Nephron (organoid): ENCODE results near the gene LMTK2.

Experiments
- H3K27ac Mint-ChIP-seq, 3 experiments: 2 replicates each; pipeline ENCODE4 v1.8.0; 2020; ENCODE audit warnings: mixed read lengths in 3 of 3, mild to moderate bottlenecking in 2 of 3, moderate library complexity in 1 of 3
- H3K27me3 Mint-ChIP-seq: 2 replicates; pipeline ENCODE4 v1.8.0; 2021; ENCODE audit warnings: low read depth, mild to moderate bottlenecking, moderate library complexity, mixed read lengths
- H3K36me3 Mint-ChIP-seq: 2 replicates; pipeline ENCODE4 v1.8.0; 2020; ENCODE audit warnings: low read depth, mixed read lengths
- H3K4me1 Mint-ChIP-seq: 2 replicates; pipeline ENCODE4 v1.8.0; 2020; ENCODE audit warnings: mixed read lengths
- H3K4me3 Mint-ChIP-seq, 3 experiments: 2 replicates each; pipeline ENCODE4 v1.8.0; 2020; ENCODE audit warnings: mild to moderate bottlenecking in 3 of 3, mixed read lengths in 3 of 3, moderate library complexity in 2 of 3
- H3K9me3 Mint-ChIP-seq: 2 replicates; pipeline ENCODE4 v1.8.0; 2020; ENCODE audit warnings: mixed read lengths
- TF ChIP-seq, protein P1 (sequence below), 3 experiments: fragments of 200-600 bp; sonication (generic); IDR thresholded peaks; one replicate each; pipeline ENCODE4 v1.5.0; 2021; ENCODE audit warnings: antibody characterized with exemption in 3 of 3; ENCODE audit not compliant: unreplicated experiment in 3 of 3

Gene LMTK2

DNA sequence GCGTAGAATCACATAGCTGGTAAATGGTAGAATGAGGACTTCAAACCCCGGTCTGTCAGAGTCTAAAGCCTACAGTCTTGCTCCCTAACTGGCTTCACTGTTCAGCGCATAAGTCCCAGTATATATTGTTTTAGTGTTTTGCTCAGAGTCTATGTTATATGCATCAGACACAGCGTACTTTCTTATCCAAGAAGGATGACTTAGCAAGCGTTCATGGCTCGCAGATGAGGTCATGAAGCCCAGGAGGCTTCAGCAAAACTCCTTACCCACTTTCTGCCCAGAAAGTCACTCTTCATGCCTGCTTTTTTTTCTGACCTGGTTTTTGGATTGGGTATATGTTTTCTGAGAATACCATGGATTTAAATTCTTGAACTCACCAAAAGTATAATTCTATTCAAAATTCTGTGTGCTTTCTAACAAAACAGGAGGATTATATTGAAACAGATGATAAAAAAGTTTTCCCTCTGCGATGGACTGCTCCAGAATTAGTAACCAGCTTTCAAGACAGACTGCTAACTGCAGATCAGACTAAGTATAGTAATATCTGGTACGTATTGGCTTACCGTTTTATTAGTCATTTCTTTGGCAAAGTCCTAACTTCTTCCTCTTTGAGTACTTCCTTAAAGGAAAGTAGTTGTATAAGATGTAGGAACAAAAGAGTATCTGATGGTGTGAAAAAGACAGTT lies 79.9 kb downstream of the LMTK2 start:
- Mint-ChIP-seq H3K27ac (no peak overlapping the region), H3K27me3 (no peaks in the 10 kb centered on the region), H3K4me3 (no peak overlapping the region), H3K9me3 (peaks cover 13% of the 10 kb centered on the region), H3K4me1 (no peaks in the 10 kb centered on the region), H3K36me3 (peaks cover 64% of the 10 kb centered on the region)
- TF ChIP-seq, protein P1, sequence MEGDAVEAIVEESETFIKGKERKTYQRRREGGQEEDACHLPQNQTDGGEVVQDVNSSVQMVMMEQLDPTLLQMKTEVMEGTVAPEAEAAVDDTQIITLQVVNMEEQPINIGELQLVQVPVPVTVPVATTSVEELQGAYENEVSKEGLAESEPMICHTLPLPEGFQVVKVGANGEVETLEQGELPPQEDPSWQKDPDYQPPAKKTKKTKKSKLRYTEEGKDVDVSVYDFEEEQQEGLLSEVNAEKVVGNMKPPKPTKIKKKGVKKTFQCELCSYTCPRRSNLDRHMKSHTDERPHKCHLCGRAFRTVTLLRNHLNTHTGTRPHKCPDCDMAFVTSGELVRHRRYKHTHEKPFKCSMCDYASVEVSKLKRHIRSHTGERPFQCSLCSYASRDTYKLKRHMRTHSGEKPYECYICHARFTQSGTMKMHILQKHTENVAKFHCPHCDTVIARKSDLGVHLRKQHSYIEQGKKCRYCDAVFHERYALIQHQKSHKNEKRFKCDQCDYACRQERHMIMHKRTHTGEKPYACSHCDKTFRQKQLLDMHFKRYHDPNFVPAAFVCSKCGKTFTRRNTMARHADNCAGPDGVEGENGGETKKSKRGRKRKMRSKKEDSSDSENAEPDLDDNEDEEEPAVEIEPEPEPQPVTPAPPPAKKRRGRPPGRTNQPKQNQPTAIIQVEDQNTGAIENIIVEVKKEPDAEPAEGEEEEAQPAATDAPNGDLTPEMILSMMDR (IDR thresholded peaks at IDR 0.05; ENCODE audit: unreplicated experiment in 3 of 3) = no peak

DNA sequence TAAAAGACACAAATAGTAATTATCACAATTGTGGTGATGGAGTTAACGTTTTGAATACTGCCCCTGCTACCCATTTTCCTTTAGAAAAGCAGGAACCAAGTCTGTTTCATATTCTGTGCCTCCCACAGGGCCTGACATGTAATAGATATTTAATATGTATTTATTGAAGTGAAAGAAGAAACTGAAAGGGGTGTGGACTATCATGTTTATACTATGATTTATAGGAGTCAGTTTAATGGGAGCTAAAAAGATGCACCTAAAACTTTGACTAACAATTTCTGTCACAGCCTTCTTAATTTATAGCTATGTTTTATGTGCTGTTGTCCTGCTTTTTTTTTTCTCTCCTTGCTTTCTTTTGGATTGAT lies 80.5 kb downstream of the LMTK2 start:
- H3K27ac Mint-ChIP-seq = no peak overlapping the region

DNA sequence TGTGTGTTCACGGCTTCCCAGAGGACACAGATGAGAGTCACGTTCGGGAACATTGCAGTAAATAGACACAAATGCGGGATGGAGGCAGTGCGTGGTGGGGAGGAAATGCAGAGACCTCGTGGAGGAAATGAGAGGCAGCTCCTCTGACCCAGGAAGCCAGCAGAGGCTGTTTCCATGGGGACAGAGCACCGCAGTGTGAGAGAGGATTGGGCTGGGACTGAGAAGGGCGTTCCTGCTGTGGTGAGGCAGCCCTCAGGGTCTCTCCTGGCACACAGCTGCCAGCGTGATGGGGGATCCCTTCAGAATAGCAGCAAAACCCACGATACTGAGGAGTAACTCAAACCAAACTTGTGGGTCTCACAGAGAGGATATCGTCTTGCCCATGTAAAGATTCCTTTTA lies 82.9 kb downstream of the LMTK2 start:
- Mint-ChIP-seq H3K36me3 (peaks cover 73% of the 10 kb centered on the region), H3K27me3 (no peaks in the 10 kb centered on the region), H3K4me1 (no peaks in the 10 kb centered on the region)

More for the DNA sequence above, 80.5 kb downstream of the LMTK2 start:
- H3K27me3 Mint-ChIP-seq = no peaks in the 10 kb centered on the region
- peaks cover 13% of the 10 kb centered on the region for H3K9me3 Mint-ChIP-seq
- TF ChIP-seq, protein P1 (IDR thresholded peaks at IDR 0.05; ENCODE audit: unreplicated experiment in 3 of 3) = no peak
- peaks cover 65% of the 10 kb centered on the region for H3K36me3 Mint-ChIP-seq
- H3K4me1 Mint-ChIP-seq = no peaks in the 10 kb centered on the region
- no peak overlapping the region for H3K4me3 Mint-ChIP-seq

DNA sequence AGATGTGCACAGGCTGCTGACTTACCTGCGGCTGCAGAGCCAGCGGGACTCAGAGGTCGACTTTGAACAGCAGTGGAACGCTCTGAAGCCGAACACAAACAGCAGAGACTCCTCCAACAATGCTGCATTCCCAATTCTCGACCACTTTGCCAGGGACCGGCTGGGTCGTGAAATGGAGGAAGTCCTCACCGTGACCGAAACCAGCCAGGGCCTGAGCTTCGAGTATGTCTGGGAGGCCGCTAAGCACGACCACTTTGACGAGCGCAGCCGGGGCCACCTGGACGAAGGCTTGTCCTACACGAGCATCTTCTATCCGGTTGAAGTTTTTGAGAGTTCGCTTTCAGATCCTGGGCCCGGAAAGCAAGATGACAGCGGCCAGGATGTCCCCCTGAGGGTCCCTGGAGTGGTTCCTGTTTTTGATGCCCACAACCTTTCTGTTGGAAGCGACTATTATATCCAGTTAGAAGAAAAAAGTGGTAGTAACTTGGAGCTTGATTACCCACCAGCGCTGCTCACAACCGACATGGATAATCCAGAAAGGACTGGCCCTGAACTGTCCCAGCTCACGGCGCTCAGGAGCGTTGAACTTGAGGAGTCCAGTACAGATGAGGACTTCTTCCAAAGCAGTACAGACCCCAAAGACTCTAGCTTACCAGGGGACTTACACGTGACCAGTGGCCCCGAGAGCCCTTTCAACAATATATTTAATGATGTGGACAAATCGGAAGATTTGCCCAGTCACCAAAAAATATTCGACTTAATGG lies 85.2 kb downstream of the LMTK2 start:
- peaks cover 80% of the 10 kb centered on the region for H3K36me3 Mint-ChIP-seq
- TF ChIP-seq, protein P1 (IDR thresholded peaks at IDR 0.05; ENCODE audit: unreplicated experiment in 3 of 3) = no peak
- no peaks in the 10 kb centered on the region for H3K4me1 Mint-ChIP-seq
- H3K27me3 Mint-ChIP-seq = no peaks in the 10 kb centered on the region
- no peak overlapping the region for H3K4me3 Mint-ChIP-seq
- no peak overlapping the region for H3K27ac Mint-ChIP-seq
- peaks cover 13% of the 10 kb centered on the region for H3K9me3 Mint-ChIP-seq

More for the DNA sequence above, 82.9 kb downstream of the LMTK2 start:
- no peak overlapping the region for H3K4me3 Mint-ChIP-seq
- no peak overlapping the region for H3K27ac Mint-ChIP-seq
- TF ChIP-seq, protein P1 (IDR thresholded peaks at IDR 0.05; ENCODE audit: unreplicated experiment in 3 of 3) = no peak
- H3K9me3 Mint-ChIP-seq = peaks cover 13% of the 10 kb centered on the region

DNA sequence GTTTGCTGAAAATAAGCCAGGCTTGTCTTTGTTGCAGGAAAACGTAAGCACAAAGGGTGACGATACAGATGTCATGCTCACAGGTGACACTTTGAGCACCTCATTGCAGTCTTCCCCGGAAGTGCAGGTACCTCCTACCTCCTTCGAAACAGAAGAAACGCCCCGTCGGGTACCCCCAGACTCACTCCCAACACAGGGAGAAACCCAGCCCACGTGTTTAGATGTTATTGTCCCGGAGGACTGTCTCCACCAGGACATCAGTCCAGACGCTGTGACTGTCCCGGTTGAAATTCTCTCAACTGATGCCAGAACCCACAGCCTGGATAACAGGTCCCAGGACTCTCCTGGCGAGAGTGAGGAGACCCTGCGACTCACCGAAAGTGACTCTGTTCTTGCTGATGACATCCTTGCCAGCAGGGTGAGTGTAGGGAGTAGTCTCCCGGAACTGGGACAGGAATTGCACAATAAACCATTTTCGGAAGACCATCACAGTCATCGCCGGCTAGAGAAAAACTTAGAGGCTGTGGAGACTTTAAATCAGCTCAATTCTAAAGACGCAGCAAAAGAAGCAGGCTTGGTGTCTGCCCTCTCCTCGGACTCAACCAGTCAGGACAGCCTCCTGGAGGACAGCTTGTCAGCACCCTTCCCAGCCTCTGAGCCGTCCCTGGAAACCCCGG lies 86.3 kb downstream of the LMTK2 start:
- no peak overlapping the region for H3K4me3 Mint-ChIP-seq
- no peaks in the 10 kb centered on the region for H3K27me3 Mint-ChIP-seq
- no peak overlapping the region for H3K27ac Mint-ChIP-seq
- TF ChIP-seq, protein P1 (IDR thresholded peaks at IDR 0.05; ENCODE audit: unreplicated experiment in 3 of 3) = no peak
- peaks cover 73% of the 10 kb centered on the region for H3K36me3 Mint-ChIP-seq
- H3K4me1 Mint-ChIP-seq = no peaks in the 10 kb centered on the region
- H3K9me3 Mint-ChIP-seq = peaks cover 13% of the 10 kb centered on the region
